ENCODE measurements around the gene KIAA0319L. TPM values are rescaled to one million over a fixed set of nuclear protein-coding genes. Genes with fewer than 3 reads are reported as not detected.

Gene KIAA0319L
- total RNA-seq (43.4 and 45.3 TPM in 2 replicates), polyA plus RNA-seq (31.2 and 31.4 TPM in 2 replicates), polyA minus RNA-seq (79.3 and 86.4 TPM in 2 replicates), Bru-seq, nascent RNA (percentile 69 among the genes with signal in this experiment), BruChase-seq, experiment 1, labeled RNA remaining after a 6-hour chase (percentile 74 among the genes with signal in this experiment), BruChase-seq, experiment 2, labeled RNA remaining after a 2-hour chase (percentile 72 among the genes with signal in this experiment)
- 31.8 and 34.4 TPM in 2 replicates for polyA plus RNA-seq (2011; cell fraction: cytosol; rRNA removed)
- polyA plus RNA-seq (2011; cell fraction: nucleus; rRNA removed) = 69.8 and 73.4 TPM in 2 replicates
- 27.3 and 27.8 TPM in 2 replicates for polyA plus RNA-seq (2012)
- 19.5 TPM for polyA minus RNA-seq (2011; cell fraction: cytosol; rRNA and poly(A)+ RNA removed)
- 57.3 and 92.4 TPM in 2 replicates for polyA minus RNA-seq (2011; cell fraction: nucleus; rRNA and poly(A)+ RNA removed)
- long read RNA-seq, full-length matches to known transcripts = 17 of 43 reads
- long read RNA-seq, partial matches to known transcripts = 4 of 43 reads
- long read RNA-seq, other reads (novel, unspliced or antisense) = 22 of 43 reads

- CTCF ChIA-PET = interaction anchor here (0.7 to 8.5 kb wide), 4 partner anchors 11 to 158 kb away, joined by 4 to 155 read pairs (median 6); partner anchors contain the start of gene TFAP2E
- H3K27me3 ChIP-seq (ENCODE audit: control insufficient read depth in 2 of 2, insufficient read depth in 2 of 2, low read length in 2 of 2) = no peaks in the 10 kb centered on the region
- DNase-seq (ENCODE audit: low read depth, low spot score) = no peak
- H3K79me2 ChIP-seq (ENCODE audit: control insufficient read depth, insufficient read depth, low read length) = peaks cover 13% of the 10 kb centered on the region
- intact Hi-C loops (cut with micrococcal nuclease) = loop anchor here (1.0 to 10.0 kb wide), 4 partner anchors 51 to 365 kb away; partner anchors contain the start of gene SFPQ
- H3K4me1 ChIP-seq (ENCODE audit: control insufficient read depth, extremely low read depth, insufficient read depth, low read length) = peaks cover 6% of the 10 kb centered on the region
- H3K9me1 ChIP-seq (replicated peaks; ENCODE audit: control insufficient read depth, extremely low read depth, insufficient read depth, low read length) = no peaks in the 10 kb centered on the region
- H3K9me3 ChIP-seq (replicated peaks; ENCODE audit: control insufficient read depth, insufficient read depth, low read length) = no peaks in the 10 kb centered on the region
- H2AFZ ChIP-seq (ENCODE audit: low read depth, low read length) = peak within 1 kb of the TSS; percentile 73
- no TSS peak for BruUV-seq (replicated peaks)
- H3K9ac ChIP-seq (replicated peaks; ENCODE audit: extremely low read depth, insufficient read depth, low read length) = peak within 1 kb of the TSS; percentile 74
- dilution Hi-C loops (cut with MboI; ENCODE audit: extremely low pct_ligation_motif_present, low sequenced_read_pairs) = no loop called here
- H3K4me3 ChIP-seq (replicated peaks in 1 of 3; ENCODE audit: insufficient read depth in 1 of 3, low read depth in 1 of 3, low read length in 3 of 3) = peak within 1 kb of the TSS; percentile 46 to 59 (median 53)
- no peaks in the 10 kb centered on the region for H3K36me3 ChIP-seq (ENCODE audit: control insufficient read depth in 2 of 2, extremely low read depth in 1 of 2, insufficient read depth in 2 of 2, low read length in 2 of 2)
- H4K20me1 ChIP-seq (replicated peaks; ENCODE audit: control insufficient read depth, extremely low read depth, insufficient read depth, low read length) = no peaks in the 10 kb centered on the region
- peak within 1 kb of the TSS; percentile 93 for H3K4me2 ChIP-seq (ENCODE audit: insufficient read depth, low read length)
- TF ChIP-seq MYC (IDR thresholded peaks at IDR 0.05; ENCODE audit: low read depth, low read length) (peak; percentile 13), JUN (IDR thresholded peaks at IDR 0.05; ENCODE audit: borderline replicate concordance, insufficient read depth, insufficient read length, low read depth) (no peak), POLR2AphosphoS5 (IDR thresholded peaks at IDR 0.05; ENCODE audit: insufficient read depth, low read depth, low read length) (no peak), MAX (IDR thresholded peaks at IDR 0.05; ENCODE audit: insufficient read depth, insufficient read length) (peak; percentile 10), CTCF (IDR thresholded peaks at IDR 0.05; ENCODE audit: extremely low read depth in 1 of 2, insufficient read depth in 1 of 2, low read depth in 1 of 2, low read length in 2 of 2) (no peak)
- H3K27ac ChIP-seq (ENCODE audit: insufficient read depth, low read depth, low read length) = peak within 1 kb of the TSS; percentile 65
- FAIRE-seq = no peak
- POLR2A ChIA-PET = interaction anchor here (0.9 to 2.3 kb wide), 2 partner anchors 105 to 159 kb away, joined by 3 to 15 read pairs; no protein-coding TSS in a partner anchor
Measured at GRCh38 chr1:35557118-35557610, at the start of gene KIAA0319L. TSS of gene KIAA0319L (minus strand) at chr1:35557403. CDS start at chr1:35554491, 2,912 bp downstream.
